Measurements from ENCODE around the gene RRP1. TPM values are rescaled to one million over a fixed set of nuclear protein-coding genes. Genes with fewer than 3 reads are reported as not detected.

RRP1 gene
- total and polyA plus RNA-seq, 10 of the 15 experiments (the other 5 are each of a cell fraction or from before 2014, with no cell fraction given): 0.34 to 70.8 (median 35.1) TPM

GRCh38 chr21:43849532-43850299, 60.3 kb downstream of the RRP1 start:
- BruUV-seq (replicated peaks): no TSS peak
- ChIA-PET POLR2A (interaction anchor here (1.6 kb wide), 1 partner anchor 14 kb away, joined by 6 read pairs; no protein-coding TSS in a partner anchor), RAD21 (ENCODE audit: unreplicated experiment) (interaction anchor here (0.6 kb wide), 1 partner anchor 31 kb away, joined by 3 read pairs; no protein-coding TSS in a partner anchor), SMC1A (ENCODE audit: uncharacterized antibody, unreplicated experiment) (no interaction called here), CTCF (interaction anchor here (0.8 kb wide), 1 partner anchor 14 kb away, joined by 3 read pairs; no protein-coding TSS in a partner anchor)
- Histone ChIP-seq H2AFZ (ENCODE audit: control insufficient read depth, low read depth, low read length) (no peak overlapping the region), H3K9ac (ENCODE audit: control insufficient read depth, insufficient read depth, low read length) (no peak overlapping the region), H3K4me3 (no peak overlapping the region), H3K9me3 (replicated peaks; ENCODE audit: control insufficient read depth, insufficient read depth, low read length) (peaks cover 6% of the 10 kb centered on the region; the same call in 2 of the 3 replicates), H3K27ac (ENCODE audit: control insufficient read depth, insufficient read depth) (no peak overlapping the region), H3K27me3 (replicated peaks in 1 of 2; ENCODE audit: control insufficient read depth in 2 of 2, insufficient read depth in 2 of 2, low read length in 1 of 2) (no peaks in the 10 kb centered on the region), H3K79me2 (ENCODE audit: control insufficient read depth, insufficient read depth, low read length) (no peaks in the 10 kb centered on the region), H3K4me2 (ENCODE audit: control insufficient read depth, insufficient read depth) (no peak overlapping the region), H4K20me1 (ENCODE audit: control insufficient read depth, insufficient read depth) (no peaks in the 10 kb centered on the region), H3K4me1 (ENCODE audit: control insufficient read depth, insufficient read depth, low read length) (peaks cover 2% of the 10 kb centered on the region), H3K36me3 (ENCODE audit: control insufficient read depth in 2 of 2, insufficient read depth in 2 of 2, low read length in 1 of 2) (no peaks in the 10 kb centered on the region)
- WGBS (ENCODE audit: insufficient coverage, insufficient replicate concordance, low lambda C conversion rate, missing lambda C conversion rate): 52% methylated on average over 13 of the region's 13 CpGs
- ATAC-seq (no peak), DNase-seq (ENCODE audit: low read depth, low spot score) (no peak), FAIRE-seq (no peak)
- TF ChIP-seq POLR2AphosphoS2 (IDR thresholded peaks at IDR 0.05; ENCODE audit: low read depth, low read length) (no peak), RBBP5 (conservative IDR thresholded peaks at IDR 0.05) (no peak), IRF3 (IDR thresholded peaks at IDR 0.05) (no peak), MEF2B (IDR thresholded peaks at IDR 0.05; ENCODE audit: partially characterized antibody, poor library complexity, severe bottlenecking) (no peak), CTCF (IDR thresholded peaks at IDR 0.05 in 2 of 3, conservative IDR thresholded peaks at IDR 0.05 in 1 of 3; ENCODE audit: control insufficient read depth in 2 of 3, extremely low read depth in 1 of 3, insufficient read depth in 1 of 3, low read depth in 3 of 3, low read length in 3 of 3) (no peak), TCF7 (IDR thresholded peaks at IDR 0.05; ENCODE audit: borderline replicate concordance) (no peak), HDAC2 (IDR thresholded peaks at IDR 0.05) (no peak), RAD51 (IDR thresholded peaks at IDR 0.05) (no peak)
- in situ Hi-C loops (cut with MboI): no loop called here
- intact Hi-C loops (cut with micrococcal nuclease; ENCODE audit: unreplicated experiment): no loop called here

Data from GM12878 (cell line).